Hepatocyte (in vitro differentiated cells): ENCODE data around the gene ARID5A. TPM values are rescaled to one million over a fixed set of nuclear protein-coding genes. Genes with fewer than 3 reads are reported as not detected.

Experiments
- DNase-seq: peaks from one replicate; pipeline ENCODE4 v3.0.0-alpha.2; 2016; ENCODE audit warnings: low spot score
- H2AFZ ChIP-seq: fragments of 200-600 bp; sonication (generic); 2 replicates; pipeline ENCODE4 v1.6.0; 2016; ENCODE audit warnings: antibody characterized with exemption, mild to moderate bottlenecking
- H3K27ac ChIP-seq: fragments of 200-600 bp; sonication (generic); 2 replicates; pipeline ENCODE4 v1.5.1; 2016; ENCODE audit warnings: mild to moderate bottlenecking
- H3K27me3 ChIP-seq: fragments of 200-600 bp; sonication (generic); 2 replicates; pipeline ENCODE4 v1.6.1; 2016
- H3K36me3 ChIP-seq: fragments of 200-600 bp; sonication (generic); replicated peaks from 2 replicates; pipeline ENCODE4 v1.5.1; 2016; ENCODE audit warnings: low read depth; ENCODE audit not compliant: insufficient read depth
- H3K4me1 ChIP-seq: fragments of 200-600 bp; sonication (generic); 2 replicates; pipeline ENCODE4 v1.5.1; 2016; ENCODE audit warnings: mild to moderate bottlenecking, moderate library complexity; ENCODE audit not compliant: insufficient read depth
- H3K4me2 ChIP-seq: fragments of 200-600 bp; sonication (generic); 2 replicates; pipeline ENCODE4 v1.6.0; 2016
- H3K4me3 ChIP-seq: fragments of 200-600 bp; sonication (generic); 2 replicates; pipeline ENCODE4 v1.5.1; 2016; ENCODE audit warnings: mild to moderate bottlenecking
- H3K79me2 ChIP-seq: fragments of 200-600 bp; sonication (generic); 2 replicates; pipeline ENCODE4 v1.6.0; 2017; ENCODE audit warnings: mild to moderate bottlenecking
- H3K9me2 ChIP-seq: fragments of 200-600 bp; sonication (generic); replicated peaks from 2 replicates; pipeline ENCODE4 v1.6.0; 2017; ENCODE audit warnings: mild to moderate bottlenecking; ENCODE audit not compliant: insufficient read depth
- H3K9me3 ChIP-seq: fragments of 200-600 bp; sonication (generic); 2 replicates; pipeline ENCODE4 v1.5.1; 2016; ENCODE audit warnings: low read depth, mild to moderate bottlenecking
- H4K20me1 ChIP-seq: fragments of 200-600 bp; sonication (generic); 2 replicates; pipeline ENCODE4 v1.6.0; 2016; ENCODE audit warnings: mild to moderate bottlenecking; ENCODE audit not compliant: insufficient read depth, poor library complexity, severe bottlenecking
- CTCF ChIP-seq: fragments of 200-600 bp; sonication (generic); IDR thresholded peaks from 2 replicates; pipeline ENCODE4 v1.5.1; 2016; ENCODE audit warnings: antibody characterized with exemption, mild to moderate bottlenecking; ENCODE audit not compliant: poor library complexity
- EZH2 ChIP-seq: fragments of 200-600 bp; sonication (generic); IDR thresholded peaks from 2 replicates; pipeline ENCODE4 v1.6.1; 2016; ENCODE audit warnings: antibody characterized with exemption, mild to moderate bottlenecking, borderline replicate concordance
- EZH2phosphoT487 ChIP-seq: fragments of 200-600 bp; sonication (generic); IDR thresholded peaks from one replicate; pipeline ENCODE4 v1.6.1; 2018; ENCODE audit warnings: antibody characterized with exemption, mild to moderate bottlenecking, low read depth, moderate library complexity; ENCODE audit not compliant: unreplicated experiment, severe bottlenecking
- WGBS: methylation state at CpG from one replicate; pipeline ENCODE4 v1.1.6; 2016; ENCODE audit warnings: low lambda C conversion rate; ENCODE audit errors: missing lambda C conversion rate; 5-methylcytosine and 5-hydroxymethylcytosine counted together
- polyA plus RNA-seq: library from polyadenylated mRNA; unstranded; fragments of >200 nt; fragmentation: Nextera tagmentation; extraction: Ambion mirVana; gene quantifications from 2 replicates; pipeline ENCODE4 v1.2.1, GENCODE V29; 2016
- total RNA-seq: library from RNA; depleted of rRNA; stranded (reverse); fragments of >200 nt; gene quantifications from 2 replicates; pipeline ENCODE4 v1.2.3, GENCODE V29; 2014

Gene ARID5A
- total and polyA plus RNA-seq, 2 experiments from 2014 or later = 6.9 to 13.3 TPM

DNA sequence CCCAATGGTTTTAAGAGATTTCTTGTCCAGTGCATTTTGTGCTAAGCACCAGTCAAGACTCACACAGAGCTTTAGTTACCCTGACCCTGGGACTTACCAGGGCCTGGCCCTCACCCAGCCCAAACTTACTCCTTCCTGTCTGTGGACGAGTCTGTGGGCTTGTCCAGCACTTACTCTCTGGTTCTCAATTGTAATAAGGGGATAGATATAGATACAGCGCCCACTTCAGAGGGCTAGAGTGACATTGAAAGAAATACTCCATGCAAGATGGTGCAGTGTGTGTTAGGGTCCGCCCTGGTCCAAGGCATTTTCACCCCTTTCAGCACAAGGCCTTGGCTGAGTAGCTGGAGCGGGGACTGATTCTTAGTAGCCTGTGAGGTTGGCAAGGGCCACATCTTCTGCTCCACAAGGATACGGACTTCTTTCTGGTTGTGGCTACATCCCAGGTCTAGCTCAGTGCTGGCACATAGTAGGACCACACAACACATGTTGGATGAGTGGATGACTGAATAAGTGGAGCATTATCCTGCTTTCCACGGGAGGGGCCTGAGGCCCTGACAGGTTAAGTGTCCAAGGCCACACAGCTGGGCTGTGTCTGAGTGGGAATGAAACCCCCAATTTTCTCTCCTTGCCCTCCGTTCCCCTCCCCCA is 3.8 kb upstream of the ARID5A start:
- Histone ChIP-seq H3K79me2 (peaks cover 2% of the 10 kb centered on the region), H3K4me1 (peaks cover 30% of the 10 kb centered on the region), H3K27me3 (peaks cover 2% of the 10 kb centered on the region), H3K4me3 (no peak overlapping the region), H2AFZ (no peak overlapping the region), H3K36me3 (no peaks in the 10 kb centered on the region), H3K9me3 (no peaks in the 10 kb centered on the region), H4K20me1 (peaks cover under 1% of the 10 kb centered on the region), H3K27ac (peak overlapping the region; percentile 61), H3K4me2 (peak overlapping the region; percentile 71), H3K9me2 (no peaks in the 10 kb centered on the region)
- no peak for DNase-seq
- WGBS = 92% methylated on average over 7 of the region's 7 CpGs
- TF ChIP-seq CTCF (no peak), EZH2phosphoT487 (no peak), EZH2 (no peak)

GRCh38 chr2:96533292-96534073 is 3.1 kb upstream of the ARID5A start:
- peak overlapping the region; percentile 5 for H3K4me2 ChIP-seq
- peak overlapping the region; percentile 1 for H3K27ac ChIP-seq
- H2AFZ ChIP-seq = no peak overlapping the region
- peaks cover 32% of the 10 kb centered on the region for H3K4me1 ChIP-seq
- peaks cover 7% of the 10 kb centered on the region for H4K20me1 ChIP-seq
- H3K9me2 ChIP-seq = no peaks in the 10 kb centered on the region
- no peak for DNase-seq
- H3K27me3 ChIP-seq = peaks cover 8% of the 10 kb centered on the region
- H3K79me2 ChIP-seq = peaks cover 5% of the 10 kb centered on the region
- no peak overlapping the region for H3K4me3 ChIP-seq
- H3K9me3 ChIP-seq = no peaks in the 10 kb centered on the region
- no peaks in the 10 kb centered on the region for H3K36me3 ChIP-seq
- TF ChIP-seq EZH2 = no peak
- no peak for TF ChIP-seq EZH2phosphoT487
- no peak for TF ChIP-seq CTCF
- WGBS = 57% methylated on average over 8 of the region's 8 CpGs

DNA sequence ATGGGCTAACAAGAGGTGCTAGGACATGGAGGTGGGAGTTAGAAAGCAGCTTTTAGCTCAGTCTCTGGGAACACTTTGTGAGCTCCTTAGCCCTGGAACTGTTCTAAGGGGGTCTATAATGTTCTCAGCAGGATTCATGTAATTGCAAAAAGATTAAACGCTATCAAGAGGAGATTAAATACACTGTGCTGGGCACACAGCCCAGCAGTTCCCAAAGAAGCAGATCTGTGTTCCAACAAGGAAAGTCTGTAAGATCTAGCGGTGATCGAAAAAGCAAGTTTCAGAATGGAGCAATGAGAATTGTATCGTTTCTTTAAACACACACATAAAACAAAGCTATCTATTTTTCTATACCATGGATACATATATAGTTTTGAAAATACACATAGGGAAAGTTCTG is 2.4 kb upstream of the ARID5A start:
- H3K36me3 ChIP-seq = no peaks in the 10 kb centered on the region
- no peak for DNase-seq
- no peaks in the 10 kb centered on the region for H3K9me2 ChIP-seq
- H3K27me3 ChIP-seq = peaks cover 12% of the 10 kb centered on the region
- peak overlapping the region; percentile 1 for H3K27ac ChIP-seq
- TF ChIP-seq CTCF = no peak
- no peak for TF ChIP-seq EZH2phosphoT487
- H3K79me2 ChIP-seq = peaks cover 5% of the 10 kb centered on the region
- 85% methylated on average over 4 of the region's 4 CpGs for WGBS
- H3K9me3 ChIP-seq = no peaks in the 10 kb centered on the region
- H3K4me1 ChIP-seq = peaks cover 32% of the 10 kb centered on the region
- H2AFZ ChIP-seq = no peak overlapping the region
- peaks cover 13% of the 10 kb centered on the region for H4K20me1 ChIP-seq
- peak overlapping the region; percentile 5 for H3K4me2 ChIP-seq
- no peak overlapping the region for H3K4me3 ChIP-seq
